NCI-H2081 treated with DMSO at 0.1 percent for 48 hours (cell line): Measurements from ENCODE around the gene ZKSCAN1.
A peak's percentile ranks its signal among the peaks of the same experiment; 100 is the strongest.
"Not testable (repeated sequence)": the region's sequence is repeated elsewhere in the genome, so short reads cannot be mapped to it uniquely, and the experiment has no call there.

ENCODE experiments used
- DNase-seq: peaks from one replicate; lab custom pipeline; 2025; lab: John Stamatoyannopoulos, UW

The ZKSCAN1 gene

DNA sequence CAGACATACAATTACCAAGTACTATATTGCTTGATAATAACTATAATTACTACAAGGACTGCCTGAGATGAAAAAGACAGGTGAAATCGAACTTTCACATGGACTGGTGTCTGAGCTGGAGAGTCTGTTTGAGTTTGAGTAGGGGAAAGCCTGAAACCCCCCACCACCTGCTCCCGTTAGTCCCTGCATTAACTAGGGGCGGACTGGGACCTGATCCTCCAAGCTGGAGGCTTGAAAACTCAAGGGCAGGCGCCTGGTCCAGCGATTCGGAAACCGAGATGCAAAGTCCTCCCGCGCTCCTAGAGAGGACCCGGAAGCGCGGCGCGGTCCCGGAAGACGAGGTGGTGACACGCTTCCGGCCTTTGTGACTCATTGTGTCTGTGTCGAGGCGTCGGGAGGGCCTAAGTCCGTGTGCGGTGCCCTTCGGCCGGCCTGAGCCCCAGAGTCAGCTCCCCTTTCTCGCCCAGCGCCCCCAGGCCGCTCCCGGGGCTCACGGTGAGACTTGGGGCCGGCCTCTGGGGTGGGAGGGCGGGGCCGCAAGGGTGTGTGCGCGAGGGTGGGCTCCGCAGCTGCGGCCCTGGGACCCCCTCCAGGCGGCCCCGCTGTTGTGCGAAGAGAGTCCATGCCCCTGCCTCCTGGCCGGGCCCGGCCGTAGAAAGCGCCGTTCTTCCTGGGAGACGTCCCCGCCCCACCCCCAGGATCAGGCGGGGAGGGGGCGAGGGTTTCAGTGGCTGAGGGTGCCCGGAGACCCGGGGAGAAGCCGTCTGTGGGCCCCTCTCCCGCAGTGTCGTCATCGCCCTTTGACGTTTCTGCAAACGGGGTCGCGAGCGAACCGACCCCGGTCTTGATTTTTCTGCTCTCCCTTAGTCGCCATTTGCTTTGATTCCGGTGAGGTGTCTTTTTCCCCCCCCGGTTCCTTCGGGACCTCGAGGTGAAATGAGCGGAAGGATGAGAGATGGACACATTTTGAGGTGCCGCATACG lies at the start of gene ZKSCAN1:
Gene ZKSCAN1 (plus strand): TSS at position 365 of the 983 bp plus-strand sequence. CDS start 7,911 bp downstream, outside the sequence.
- peak; percentile 74 for DNase-seq

GRCh38 chr7:99969298-99969697 lies 46.1 kb upstream of the ZKSCAN1 start:
- DNase-seq, result no peak

GRCh38 chr7:99969813-99970212 lies 45.6 kb upstream of the ZKSCAN1 start:
- DNase-seq, result not testable (repeated sequence)

DNA sequence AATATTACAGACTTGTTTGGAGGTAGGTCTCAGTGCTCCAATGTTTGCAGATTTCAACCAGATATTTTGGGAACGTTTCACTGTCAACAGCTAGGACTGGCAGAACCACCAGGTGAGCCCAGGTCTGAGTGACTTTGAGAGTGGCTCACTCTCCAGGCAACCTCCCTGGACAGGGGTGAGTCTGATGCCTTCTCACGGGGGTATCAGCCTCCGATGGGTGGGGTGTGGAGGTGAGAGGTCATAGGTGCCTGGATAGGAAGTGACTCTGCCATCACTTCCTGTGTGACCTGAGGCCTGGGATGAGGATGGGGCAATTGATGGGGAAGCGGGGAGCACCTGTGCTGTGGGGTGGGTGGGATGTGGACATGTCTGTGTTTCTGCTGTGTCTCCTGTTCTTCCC lies 44.2 kb upstream of the ZKSCAN1 start:
- no peak for DNase-seq

DNA sequence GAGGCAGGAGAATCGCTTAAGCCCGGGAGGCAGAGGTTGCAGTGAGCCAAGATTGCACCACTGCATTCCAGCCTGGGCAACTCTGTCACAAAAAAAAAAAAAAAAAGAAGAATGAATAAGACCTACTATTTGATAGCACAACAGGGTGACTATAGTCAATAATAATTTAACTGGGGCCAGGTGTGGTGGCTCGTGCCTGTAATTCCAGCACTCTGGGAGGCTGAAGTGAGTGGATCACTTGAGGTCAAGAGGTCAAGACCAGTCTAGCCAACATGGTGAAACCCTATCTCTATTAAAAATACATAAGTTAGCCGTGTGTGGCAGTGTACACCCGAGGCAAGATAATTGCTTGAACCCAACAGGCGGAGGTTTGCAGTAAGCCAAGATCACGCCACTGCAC lies 41.6 kb upstream of the ZKSCAN1 start:
- not testable (repeated sequence) for DNase-seq

DNA sequence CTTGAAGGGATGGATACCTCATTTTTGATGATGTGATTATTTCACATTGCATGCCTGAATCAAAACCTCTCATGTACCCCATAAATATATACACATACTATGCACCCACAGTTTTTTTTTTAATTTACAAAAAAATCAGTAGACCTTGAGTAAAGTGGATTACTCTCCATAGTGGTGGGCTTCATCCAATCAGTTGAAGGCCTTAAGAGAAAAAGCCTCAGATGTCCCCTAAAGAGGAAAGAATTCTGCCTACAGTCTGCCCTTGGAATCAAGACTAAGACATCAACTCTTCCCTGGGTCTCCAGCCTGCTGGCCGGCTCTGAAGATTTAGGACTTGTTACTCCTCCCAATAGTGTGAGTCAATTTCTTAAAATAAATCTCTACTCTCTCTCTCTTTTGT lies 40.7 kb upstream of the ZKSCAN1 start:
- DNase-seq, result no peak

GRCh38 chr7:99975782-99976521 lies 39.4 kb upstream of the ZKSCAN1 start, which contains the start of gene AZGP1:
Gene AZGP1 (minus strand): TSS chr7:99976031. CDS start chr7:99976020, 11 bp downstream.
- no peak for DNase-seq

DNA sequence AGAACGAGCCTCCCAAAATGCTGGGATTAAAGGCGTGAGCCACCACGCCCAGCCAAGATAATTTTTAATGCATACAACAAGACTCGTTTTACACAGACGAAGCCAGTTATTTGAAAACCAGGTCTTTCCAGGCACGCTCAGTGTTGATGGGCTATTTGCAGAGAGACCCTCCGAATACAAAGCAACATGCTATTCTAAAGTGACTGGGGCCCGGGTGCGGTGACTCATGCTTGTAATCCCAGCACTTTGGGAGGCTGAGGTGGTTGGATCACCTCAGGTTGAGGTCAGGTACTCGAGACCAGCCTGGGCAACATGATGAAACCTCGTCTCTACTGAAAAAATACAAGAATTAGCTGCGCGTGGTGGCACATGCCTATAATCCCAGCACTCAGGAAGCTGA lies 38.8 kb upstream of the ZKSCAN1 start:
- DNase-seq, result no peak

- DNase-seq, result not testable (repeated sequence)
These were observed 35.6 kb upstream of the ZKSCAN1 start for GRCh38 chr7:99979814-99980225.

DNA sequence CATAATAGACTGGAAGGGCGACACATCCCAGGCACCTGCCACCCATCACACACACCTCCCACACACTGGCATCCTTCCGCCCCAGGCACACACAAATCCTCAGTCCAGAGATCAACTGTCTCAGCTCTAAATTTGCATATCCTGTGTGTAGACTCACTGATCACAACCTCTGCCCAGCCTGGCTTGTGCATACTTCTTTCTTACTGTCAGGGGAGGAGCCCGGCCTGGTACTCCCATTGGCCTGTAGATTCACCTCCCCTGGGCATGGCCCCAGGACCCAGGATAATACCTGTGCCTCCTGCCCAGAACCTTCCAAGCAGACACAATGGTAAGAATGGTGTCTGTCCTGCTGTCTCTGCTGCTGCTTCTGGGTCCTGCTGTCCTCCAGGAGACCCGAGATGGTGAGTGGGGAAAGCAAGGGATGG lies 34.9 kb upstream of the ZKSCAN1 start:
- not testable (repeated sequence) for DNase-seq

DNA sequence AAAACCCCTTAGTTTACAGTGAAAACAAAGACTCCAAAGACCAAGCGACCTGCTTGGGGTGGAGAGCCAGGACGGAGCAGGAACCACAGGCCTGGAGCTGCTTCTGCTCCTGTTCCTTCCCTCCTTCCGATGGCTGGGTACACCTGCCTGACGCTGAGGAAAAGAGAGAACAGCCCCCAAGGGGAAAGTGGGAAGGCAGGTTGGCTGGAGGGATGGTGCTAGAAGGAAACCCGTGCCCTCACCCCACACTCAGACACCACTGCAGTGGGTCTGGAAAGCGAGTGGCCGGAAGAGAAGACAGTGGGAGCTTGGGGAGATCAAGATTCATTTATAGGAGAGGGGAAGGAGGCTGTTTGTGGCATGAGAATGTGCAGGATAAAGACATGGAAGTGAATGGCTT lies 34.3 kb upstream of the ZKSCAN1 start:
- DNase-seq, result not testable (repeated sequence)

GRCh38 chr7:99984593-99984992 lies 30.8 kb upstream of the ZKSCAN1 start:
- DNase-seq, result no peak

GRCh38 chr7:99987306-99987705 lies 28.1 kb upstream of the ZKSCAN1 start:
- DNase-seq, result not testable (repeated sequence)

- no peak for DNase-seq
These were observed 27.6 kb upstream of the ZKSCAN1 start for GRCh38 chr7:99987846-99988245.

- DNase-seq, result no peak
These were observed 24.9 kb upstream of the ZKSCAN1 start for GRCh38 chr7:99990460-99990852.

DNA sequence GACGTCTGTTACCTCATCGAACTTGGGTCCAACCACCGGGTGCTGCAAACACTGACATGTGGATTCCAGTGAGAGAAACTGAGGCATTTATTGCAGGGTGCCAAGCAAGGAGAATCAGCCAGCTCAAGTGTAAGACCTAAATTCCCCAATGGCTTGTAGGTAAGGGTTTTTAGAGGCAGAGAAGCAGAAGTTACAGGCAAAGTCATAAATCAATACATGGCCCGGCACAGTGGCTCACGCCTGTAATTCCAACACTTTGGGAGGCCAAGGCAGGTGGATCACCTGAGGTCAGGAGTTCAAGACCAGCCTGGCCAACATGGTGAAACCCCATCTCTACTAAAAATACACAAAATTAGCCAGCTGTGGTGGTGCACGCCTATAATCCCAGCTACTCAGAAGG lies 23.9 kb upstream of the ZKSCAN1 start:
- DNase-seq, result not testable (repeated sequence)

DNA sequence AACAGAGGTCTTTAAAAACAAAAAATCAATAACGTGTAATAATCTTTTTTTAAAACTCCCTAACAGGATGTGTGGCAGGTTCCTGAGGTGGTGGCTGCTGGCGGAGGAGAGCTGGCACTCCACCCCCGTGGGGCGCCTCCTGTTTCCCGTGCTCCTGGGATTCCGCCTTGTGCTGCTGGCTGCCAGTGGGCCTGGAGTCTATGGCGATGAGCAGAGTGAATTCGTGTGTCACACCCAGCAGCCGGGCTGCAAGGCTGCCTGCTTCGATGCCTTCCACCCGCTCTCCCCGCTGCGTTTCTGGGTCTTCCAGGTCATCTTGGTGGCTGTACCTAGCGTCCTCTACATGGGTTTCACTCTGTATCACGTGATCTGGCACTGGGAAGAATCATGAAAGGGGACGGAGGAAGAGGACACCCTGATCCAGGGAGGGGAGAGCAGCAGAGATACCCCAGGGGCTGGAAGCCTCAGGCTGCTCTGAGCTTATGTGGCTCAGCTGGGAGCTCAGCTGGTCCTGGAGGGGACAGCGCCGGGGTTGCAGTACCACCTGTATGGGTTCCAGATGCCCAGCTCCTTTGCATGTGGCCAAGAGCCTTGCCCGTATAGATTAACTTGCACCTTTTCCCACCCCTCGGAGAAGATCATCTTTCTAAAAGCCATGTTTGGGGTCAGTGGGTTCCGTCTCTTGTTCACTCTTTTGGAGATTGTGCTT lies 22.9 kb upstream of the ZKSCAN1 start:
- DNase-seq, result no peak

GRCh38 chr7:99994819-99995218 lies 20.6 kb upstream of the ZKSCAN1 start:
- no peak for DNase-seq

DNA sequence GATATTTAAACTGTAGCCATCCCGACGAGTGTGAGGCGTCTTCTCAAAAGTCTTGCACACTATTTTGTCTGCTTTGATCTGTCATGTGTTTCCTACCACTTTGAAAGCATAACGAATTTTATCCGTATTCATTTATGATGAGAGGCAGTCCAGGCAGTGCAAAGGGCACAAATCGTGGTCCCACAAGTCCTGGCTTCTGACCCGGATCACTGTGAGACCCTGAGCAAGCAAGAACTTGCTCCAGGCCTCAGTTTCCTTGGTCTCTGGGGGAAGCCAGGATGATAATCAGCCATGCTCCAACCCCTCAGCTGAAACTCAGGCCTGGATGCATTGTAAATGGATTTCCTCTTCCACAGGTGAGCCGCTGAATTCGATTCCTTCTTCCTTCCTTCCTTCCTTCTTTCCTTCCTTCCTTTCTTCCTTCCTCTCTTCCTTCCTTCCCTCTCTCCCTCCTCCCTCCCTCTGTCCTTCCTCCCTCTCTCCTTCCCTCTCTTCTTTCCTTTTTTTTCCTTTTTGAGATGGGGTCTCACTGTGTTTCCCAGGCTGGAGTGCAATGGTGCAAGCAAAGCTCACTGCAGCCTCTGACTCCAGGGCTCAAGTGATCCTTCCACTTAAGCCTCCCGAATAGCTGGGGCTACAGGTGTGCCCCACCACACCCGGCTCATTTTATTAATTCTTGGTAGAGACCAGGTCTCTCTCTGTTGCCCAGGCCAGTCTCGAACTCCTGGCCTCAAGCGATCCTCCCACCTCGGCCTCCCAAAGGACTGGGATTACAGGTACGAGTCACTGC lies 18.4 kb upstream of the ZKSCAN1 start:
- DNase-seq, result no peak

GRCh38 chr7:99997545-99998137 lies 17.8 kb upstream of the ZKSCAN1 start:
- DNase-seq, result no peak

DNA sequence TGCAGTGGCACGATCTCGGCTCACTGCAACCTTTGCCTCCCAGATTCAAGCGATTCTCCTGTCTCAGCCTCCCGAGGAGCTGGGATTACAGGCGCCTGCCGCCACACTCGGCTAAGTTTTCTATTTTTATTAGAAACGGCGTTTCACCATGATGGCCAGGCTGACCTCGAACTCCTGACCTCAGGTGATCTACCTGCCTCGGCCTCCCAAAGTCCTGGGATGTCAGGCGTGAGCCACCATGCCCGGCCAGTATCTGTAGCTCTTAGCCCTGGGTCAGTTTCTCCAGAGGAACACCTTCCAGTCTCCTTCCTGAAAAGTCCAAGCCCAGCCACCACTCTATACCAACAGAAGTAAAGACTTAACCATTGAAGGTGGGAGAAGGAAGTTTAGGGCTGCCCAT lies 15.2 kb upstream of the ZKSCAN1 start:
- no peak for DNase-seq
